Measurements from ENCODE around the gene FRY. TPM values are rescaled to one million over a fixed set of nuclear protein-coding genes. Genes with fewer than 3 reads are reported as not detected.
A peak's percentile ranks its signal among the peaks of the same experiment; 100 is the strongest.

The FRY gene
- total RNA-seq, 4 donors from 2014 or later = 6.7 to 106 (median 14.1) TPM

GRCh38 chr13:32252812-32253438, 221.4 kb downstream of the FRY start:
- Histone ChIP-seq H3K27ac (peak overlapping the region in 1 of 4 donors; percentile 64), H3K4me3 (no peak overlapping the region), H3K27me3 (no peaks in the 10 kb centered on the region), H3K9me3 (no peaks in the 10 kb centered on the region), H3K4me1 (no peaks in the 10 kb centered on the region), H3K36me3 (no peaks in the 10 kb centered on the region)
- no peak for TF ChIP-seq POLR2A (IDR thresholded peaks at IDR 0.05)
- TF ChIP-seq, protein P1, sequence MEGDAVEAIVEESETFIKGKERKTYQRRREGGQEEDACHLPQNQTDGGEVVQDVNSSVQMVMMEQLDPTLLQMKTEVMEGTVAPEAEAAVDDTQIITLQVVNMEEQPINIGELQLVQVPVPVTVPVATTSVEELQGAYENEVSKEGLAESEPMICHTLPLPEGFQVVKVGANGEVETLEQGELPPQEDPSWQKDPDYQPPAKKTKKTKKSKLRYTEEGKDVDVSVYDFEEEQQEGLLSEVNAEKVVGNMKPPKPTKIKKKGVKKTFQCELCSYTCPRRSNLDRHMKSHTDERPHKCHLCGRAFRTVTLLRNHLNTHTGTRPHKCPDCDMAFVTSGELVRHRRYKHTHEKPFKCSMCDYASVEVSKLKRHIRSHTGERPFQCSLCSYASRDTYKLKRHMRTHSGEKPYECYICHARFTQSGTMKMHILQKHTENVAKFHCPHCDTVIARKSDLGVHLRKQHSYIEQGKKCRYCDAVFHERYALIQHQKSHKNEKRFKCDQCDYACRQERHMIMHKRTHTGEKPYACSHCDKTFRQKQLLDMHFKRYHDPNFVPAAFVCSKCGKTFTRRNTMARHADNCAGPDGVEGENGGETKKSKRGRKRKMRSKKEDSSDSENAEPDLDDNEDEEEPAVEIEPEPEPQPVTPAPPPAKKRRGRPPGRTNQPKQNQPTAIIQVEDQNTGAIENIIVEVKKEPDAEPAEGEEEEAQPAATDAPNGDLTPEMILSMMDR (IDR thresholded peaks at IDR 0.05) = no peak
- DNase-seq = no peak

DNA sequence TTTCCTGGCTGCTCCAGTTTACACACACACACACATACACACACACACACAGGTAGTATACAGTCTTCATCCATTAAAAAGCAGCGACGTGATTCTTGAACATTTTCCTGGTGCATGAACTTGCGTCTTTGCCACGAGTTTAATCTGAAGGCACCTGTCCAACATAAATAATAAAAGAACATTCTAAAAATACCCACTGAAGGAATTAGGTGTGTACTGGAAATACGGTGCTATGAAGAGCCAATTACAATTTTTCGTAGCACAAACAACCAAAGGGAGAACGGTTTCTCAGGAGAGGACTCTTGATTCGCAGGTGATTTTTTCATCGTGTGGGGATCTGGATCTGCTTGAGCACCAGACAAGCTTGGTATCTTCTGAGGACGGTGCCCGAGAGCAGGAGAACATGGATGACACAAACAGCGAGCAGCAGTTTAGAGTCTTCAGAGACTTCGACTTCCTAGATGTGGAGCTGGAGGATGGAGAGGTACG, 222.4 kb downstream of the FRY start:
- no peaks in the 10 kb centered on the region for H3K36me3 ChIP-seq
- DNase-seq = no peak

DNA sequence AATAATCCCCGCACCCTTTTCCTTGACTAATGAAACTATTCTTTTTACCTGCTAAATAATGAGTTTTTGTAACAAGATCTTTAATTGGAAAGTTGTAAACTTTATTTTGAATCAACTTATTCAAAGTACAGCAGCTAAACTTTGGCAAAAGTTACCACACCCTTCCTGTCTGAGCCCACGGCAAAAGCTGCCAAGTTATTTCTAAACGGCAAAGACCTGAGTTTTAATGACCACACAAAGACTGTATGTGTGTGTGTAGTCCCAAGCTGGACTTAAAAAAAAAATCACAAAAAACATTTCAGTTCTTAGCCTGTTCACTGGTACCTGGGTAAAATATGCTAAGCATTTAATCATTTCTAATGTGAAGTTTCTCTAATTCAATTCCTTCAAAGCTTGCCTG, 222.8 kb downstream of the FRY start:
- Histone ChIP-seq H3K4me3 (peak overlapping the region in 2 of 4 donors; percentile 25 to 29), H3K27ac (peak overlapping the region in 2 of 4 donors; percentile 64)
- TF ChIP-seq, protein P1 (IDR thresholded peaks at IDR 0.05) = no peak

More for the DNA sequence above, 222.4 kb downstream of the FRY start:
- Histone ChIP-seq H3K4me1 (no peaks in the 10 kb centered on the region), H3K4me3 (peak overlapping the region in 2 of 4 donors; percentile 25 to 29), H3K9me3 (no peaks in the 10 kb centered on the region), H3K27ac (peak overlapping the region in 2 of 4 donors; percentile 64), H3K27me3 (no peaks in the 10 kb centered on the region)
- TF ChIP-seq, protein P1 (IDR thresholded peaks at IDR 0.05) = no peak
- TF ChIP-seq POLR2A (IDR thresholded peaks at IDR 0.05) = no peak

DNA sequence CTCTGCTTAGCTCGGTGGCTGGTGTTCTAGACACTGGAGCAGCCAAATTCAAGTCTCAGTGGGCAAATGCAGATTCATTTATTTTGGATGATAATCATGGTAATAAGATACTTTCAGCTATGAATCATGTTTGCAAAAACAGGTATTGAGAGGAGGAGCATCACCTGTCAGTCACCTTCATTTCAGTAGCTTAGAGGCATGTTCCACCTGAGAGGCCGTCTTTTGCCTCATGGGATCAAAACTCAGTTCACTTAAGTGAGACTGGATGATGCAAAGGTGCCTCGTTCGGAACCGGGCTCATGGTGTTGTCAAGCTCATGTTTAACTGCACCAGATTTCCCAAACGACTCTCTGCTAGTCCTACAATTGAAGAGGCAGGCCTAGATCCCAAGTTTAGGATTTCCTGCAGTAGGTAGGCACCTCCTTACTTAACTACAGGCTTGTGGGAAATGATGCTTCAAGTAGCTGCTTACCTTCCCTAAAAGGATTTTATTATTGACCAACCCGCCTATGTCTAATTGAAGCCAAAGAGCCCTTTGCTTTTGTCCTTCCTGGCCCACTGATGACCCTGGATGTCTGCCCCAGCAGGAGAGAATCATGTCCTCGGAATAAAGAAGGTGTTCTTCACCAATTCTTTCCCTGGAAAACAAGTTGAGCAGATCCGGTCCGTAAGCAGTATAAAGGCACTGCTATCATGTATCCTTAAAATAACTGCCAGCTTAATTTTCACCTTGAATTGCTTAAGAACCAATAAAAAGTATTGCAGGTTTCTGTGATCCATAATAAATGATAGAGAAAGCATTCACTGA, 223.5 kb downstream of the FRY start:
- Histone ChIP-seq H3K27me3 (no peaks in the 10 kb centered on the region), H3K9me3 (no peaks in the 10 kb centered on the region), H3K4me3 (peak overlapping the region in 2 of 4 donors; percentile 25 to 29), H3K36me3 (no peaks in the 10 kb centered on the region), H3K27ac (peak overlapping the region in 2 of 4 donors; percentile 41 to 64), H3K4me1 (no peaks in the 10 kb centered on the region)
- no peak for TF ChIP-seq POLR2A (IDR thresholded peaks at IDR 0.05)
- TF ChIP-seq, protein P1 (IDR thresholded peaks at IDR 0.05) = no peak
- DNase-seq = no peak

More for the DNA sequence above, 222.8 kb downstream of the FRY start:
- Histone ChIP-seq H3K27me3 (no peaks in the 10 kb centered on the region), H3K36me3 (no peaks in the 10 kb centered on the region), H3K4me1 (no peaks in the 10 kb centered on the region), H3K9me3 (no peaks in the 10 kb centered on the region)
- DNase-seq = no peak

- Histone ChIP-seq H3K27ac (peak overlapping the region in 1 of 4 donors; percentile 64), H3K4me1 (no peaks in the 10 kb centered on the region), H3K9me3 (no peaks in the 10 kb centered on the region), H3K4me3 (no peak overlapping the region), H3K27me3 (no peaks in the 10 kb centered on the region), H3K36me3 (no peaks in the 10 kb centered on the region)
- DNase-seq = no peak
- TF ChIP-seq, protein P1 (IDR thresholded peaks at IDR 0.05) = no peak
- TF ChIP-seq POLR2A (IDR thresholded peaks at IDR 0.05) = no peak
Observed at GRCh38 chr13:32255724-32256109, 224.1 kb downstream of the FRY start.

Data from Peyer's patch (tissue), 4 donors.